ENCODE measurements around the gene CMYA5.

- TF ChIP-seq, protein P1, sequence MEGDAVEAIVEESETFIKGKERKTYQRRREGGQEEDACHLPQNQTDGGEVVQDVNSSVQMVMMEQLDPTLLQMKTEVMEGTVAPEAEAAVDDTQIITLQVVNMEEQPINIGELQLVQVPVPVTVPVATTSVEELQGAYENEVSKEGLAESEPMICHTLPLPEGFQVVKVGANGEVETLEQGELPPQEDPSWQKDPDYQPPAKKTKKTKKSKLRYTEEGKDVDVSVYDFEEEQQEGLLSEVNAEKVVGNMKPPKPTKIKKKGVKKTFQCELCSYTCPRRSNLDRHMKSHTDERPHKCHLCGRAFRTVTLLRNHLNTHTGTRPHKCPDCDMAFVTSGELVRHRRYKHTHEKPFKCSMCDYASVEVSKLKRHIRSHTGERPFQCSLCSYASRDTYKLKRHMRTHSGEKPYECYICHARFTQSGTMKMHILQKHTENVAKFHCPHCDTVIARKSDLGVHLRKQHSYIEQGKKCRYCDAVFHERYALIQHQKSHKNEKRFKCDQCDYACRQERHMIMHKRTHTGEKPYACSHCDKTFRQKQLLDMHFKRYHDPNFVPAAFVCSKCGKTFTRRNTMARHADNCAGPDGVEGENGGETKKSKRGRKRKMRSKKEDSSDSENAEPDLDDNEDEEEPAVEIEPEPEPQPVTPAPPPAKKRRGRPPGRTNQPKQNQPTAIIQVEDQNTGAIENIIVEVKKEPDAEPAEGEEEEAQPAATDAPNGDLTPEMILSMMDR (conservative IDR thresholded peaks at IDR 0.05) = no peak
- TF ChIP-seq EZH2 (IDR thresholded peaks at IDR 0.05; ENCODE audit: low read depth) = no peak
Observed at GRCh38 chr5:79743846-79744605, 54.4 kb downstream of the CMYA5 start.
